NCI-H510A treated with DMSO at 0.1 percent for 48 hours (cell line): ENCODE measurements around the gene NKX2-4.
"Not testable (repeated sequence)": the region's sequence is repeated elsewhere in the genome, so short reads cannot be mapped to it uniquely, and the experiment has no call there.

Source experiments
- DNase-seq: peaks from one replicate; lab custom pipeline; 2025; lab: John Stamatoyannopoulos, UW

The NKX2-4 gene

GRCh38 chr20:21393816-21394519 is 3.4 kb downstream of the NKX2-4 start:
- DNase-seq, result no peak

DNA sequence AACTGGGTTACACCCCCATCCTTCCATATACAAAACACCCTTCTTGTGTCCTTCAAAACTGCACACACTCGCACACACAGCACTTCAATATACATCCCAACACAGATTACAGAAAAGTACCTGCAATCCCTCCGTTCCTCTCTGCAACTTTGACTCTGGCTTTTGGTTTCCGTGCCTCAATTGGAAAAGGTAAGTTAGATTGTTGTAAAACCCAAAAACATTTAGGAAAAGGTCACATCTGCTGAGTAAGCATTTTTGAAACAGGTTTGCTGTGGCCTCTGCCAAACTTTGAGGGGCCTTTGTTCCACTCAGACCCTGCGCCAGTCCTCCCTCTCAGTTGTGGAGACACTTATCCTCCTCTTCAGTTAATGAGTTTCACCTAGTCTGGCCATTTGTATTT is 4.2 kb downstream of the NKX2-4 start:
- DNase-seq, result no peak

DNA sequence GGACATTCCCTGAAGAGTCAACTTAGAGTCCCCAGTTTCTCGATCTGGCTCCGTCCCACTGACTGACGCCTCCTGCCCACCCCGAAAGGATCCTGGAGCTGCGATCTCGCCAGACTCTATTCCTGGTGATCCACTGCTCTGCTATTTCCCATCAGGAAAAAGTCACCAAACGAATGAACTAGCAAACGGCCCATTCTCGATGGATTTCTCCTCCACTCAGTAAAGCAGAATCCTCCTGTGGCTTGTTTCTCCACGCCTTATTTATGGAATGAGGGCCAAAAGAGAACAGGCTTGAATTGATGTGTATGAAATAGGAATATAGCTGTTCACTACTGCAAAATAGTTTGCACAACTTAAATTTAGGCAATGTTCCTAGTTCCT is 5.4 kb downstream of the NKX2-4 start:
- no peak for DNase-seq

DNA sequence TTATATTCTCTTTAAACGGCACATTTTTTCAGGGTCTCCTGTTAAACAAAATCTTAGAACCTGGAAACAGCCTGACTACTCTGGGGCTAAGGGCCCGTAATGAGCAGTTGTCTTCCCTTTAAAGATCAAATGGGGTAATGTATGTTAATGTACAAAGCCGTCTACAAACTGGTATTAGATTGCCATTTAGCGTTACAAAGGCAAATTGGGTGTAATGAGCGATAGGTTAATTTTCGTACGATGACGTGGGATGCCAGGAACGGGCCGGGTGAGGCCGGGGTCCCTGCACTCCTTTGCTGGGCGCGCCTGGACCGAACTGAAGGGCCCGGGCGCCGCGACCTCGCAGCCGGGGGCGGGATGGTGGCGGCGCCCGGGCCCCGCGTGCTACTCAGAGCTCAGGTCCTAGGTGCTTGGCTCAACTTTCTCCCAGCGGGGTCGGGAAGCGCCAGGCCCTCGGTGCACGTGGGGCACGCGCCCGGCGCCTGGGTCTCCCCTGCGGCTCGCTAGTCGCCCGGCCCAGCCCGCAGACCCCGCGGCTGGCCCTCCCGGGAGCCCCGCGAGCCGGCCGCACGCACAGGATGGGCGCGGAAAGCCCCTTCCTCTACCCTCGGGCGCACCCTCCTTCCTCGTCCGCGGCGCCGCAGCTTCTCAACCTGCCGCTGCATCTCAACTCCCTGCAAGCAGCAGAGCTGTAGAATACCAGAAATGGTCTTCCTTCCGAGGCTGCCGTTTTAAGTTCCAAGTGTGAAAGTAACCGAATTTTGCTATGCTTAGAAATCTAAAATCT is 5.9 kb downstream of the NKX2-4 start:
- DNase-seq, result no peak

DNA sequence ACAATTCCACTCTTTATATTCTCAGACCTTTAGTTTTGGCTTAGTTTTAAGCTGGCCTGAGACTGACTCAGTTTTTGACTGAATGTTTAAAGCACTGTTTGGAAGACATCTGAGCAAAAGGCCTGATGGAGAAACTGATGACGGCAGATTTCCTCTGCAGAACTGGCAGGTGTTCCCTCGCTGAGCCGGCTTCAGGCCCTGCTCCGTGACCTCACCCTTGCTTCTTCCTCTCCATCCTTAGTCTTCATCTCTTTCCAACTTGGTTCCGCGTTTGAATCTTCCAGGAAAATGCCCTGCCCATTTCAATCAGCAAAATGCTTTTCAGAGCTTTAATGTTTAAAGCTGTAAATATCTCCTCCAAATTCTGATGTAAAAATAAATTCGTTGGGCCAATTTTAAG is 6.6 kb downstream of the NKX2-4 start:
- no peak for DNase-seq

GRCh38 chr20:21389368-21389767 is 8.0 kb downstream of the NKX2-4 start:
- DNase-seq, result no peak

DNA sequence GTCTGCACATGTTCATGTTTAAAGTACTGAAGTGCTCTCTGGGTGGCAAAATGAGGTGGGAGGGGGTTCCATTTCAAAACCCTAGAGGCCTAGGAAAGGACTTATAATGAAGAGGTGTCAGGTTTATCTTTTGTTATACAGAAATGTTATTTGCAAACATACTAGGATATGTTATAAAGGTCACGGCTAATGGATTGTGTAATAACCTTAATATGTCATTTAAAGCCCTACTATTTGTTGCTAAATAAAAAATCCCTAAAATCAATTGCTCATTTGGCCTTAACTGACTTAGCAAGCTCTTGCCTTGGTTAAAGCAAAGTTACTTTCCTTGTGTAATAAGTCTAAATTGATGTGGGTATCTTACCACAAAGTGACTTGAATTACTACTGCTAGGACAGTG is 8.8 kb downstream of the NKX2-4 start:
- DNase-seq, result no peak

DNA sequence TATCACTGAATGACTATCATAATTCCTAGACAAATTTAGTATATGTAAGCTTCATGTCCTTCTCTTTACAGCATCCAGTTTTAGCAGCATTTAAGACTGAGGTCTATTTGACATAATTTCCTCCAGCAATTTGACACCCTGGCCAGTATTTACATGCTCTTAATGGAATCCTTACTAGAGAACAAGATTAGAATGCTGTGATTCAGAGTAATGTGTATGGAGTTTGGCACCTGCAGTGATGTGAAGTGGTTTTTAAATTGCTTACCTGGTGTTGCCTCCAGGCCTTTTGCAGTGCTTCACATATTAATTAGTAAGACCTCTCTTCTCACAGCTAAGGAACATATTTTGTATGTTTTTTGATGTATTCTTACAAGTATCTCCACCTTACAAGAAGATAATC is 9.8 kb downstream of the NKX2-4 start:
- DNase-seq, result peak; percentile 19

- DNase-seq, result no peak
Measured at GRCh38 chr20:21386111-21386510, 11.2 kb downstream of the NKX2-4 start.

DNA sequence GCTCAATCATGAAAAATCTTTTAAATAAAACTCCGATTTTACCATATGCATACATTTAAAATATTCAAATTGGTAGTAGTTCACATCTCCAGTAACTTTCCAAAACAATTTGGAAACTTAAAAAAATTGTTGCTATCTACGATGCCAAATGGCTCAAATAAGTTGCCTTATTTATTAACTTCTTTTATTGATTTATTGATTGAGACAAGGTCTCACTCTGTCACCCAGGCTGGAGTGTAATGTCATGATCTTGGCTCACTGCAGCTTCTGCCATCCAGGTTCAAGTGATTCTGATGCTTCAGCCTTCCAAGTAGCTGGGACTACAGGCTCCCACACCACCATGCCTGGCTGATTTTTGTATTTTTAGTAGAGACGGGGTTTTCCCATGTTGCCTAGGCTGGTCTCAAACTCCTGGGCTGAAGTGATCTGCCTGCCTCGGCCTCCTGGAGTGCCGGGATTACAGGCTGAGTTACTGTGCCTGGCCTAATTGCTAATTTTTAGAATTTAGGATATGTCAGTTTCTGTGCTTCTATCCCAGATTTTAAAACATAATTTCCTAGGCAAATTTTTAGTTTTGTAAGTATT is 12.9 kb downstream of the NKX2-4 start:
- no peak for DNase-seq

DNA sequence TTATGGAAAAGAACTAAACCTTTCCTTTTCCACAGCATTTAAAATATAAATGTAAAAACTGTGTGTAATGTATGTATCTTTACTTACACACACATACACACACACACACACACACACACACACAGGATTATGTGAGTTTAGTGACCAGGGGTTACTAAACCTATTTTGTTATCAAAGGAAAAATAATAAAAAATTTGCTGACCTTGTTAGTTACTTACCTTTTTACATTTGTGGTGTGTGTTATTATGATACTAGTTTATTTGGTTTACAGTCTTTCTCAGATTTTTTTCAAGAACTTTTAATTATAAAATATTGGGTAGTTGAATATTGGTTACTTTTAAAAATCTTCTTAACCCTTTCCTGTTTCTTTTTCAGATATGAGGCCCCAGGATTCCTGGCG is 15.7 kb downstream of the NKX2-4 start:
- DNase-seq, result no peak

GRCh38 chr20:21380711-21381110 is 16.6 kb downstream of the NKX2-4 start:
- DNase-seq, result no peak

DNA sequence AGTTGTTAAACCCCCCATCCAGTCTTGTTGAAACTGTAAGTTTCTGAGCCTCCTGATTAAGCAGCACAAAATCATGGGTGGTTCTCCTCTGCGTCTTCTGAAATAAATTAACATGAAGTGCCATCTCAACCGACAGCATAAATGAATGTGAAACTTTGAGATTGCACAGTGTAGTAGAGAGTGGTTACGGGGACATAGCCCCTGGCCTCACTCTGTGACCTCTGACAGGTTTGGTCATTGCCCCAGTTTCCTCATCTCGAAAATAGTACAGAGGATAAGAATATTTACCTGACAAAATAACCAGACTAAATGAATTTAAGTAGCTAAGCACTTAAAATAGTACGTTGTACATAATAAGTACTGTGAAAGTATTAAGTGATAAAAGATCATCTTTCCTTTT is 19.1 kb downstream of the NKX2-4 start:
- DNase-seq, result no peak

- DNase-seq, result no peak
Measured at GRCh38 chr20:21377701-21378100, 19.6 kb downstream of the NKX2-4 start.

DNA sequence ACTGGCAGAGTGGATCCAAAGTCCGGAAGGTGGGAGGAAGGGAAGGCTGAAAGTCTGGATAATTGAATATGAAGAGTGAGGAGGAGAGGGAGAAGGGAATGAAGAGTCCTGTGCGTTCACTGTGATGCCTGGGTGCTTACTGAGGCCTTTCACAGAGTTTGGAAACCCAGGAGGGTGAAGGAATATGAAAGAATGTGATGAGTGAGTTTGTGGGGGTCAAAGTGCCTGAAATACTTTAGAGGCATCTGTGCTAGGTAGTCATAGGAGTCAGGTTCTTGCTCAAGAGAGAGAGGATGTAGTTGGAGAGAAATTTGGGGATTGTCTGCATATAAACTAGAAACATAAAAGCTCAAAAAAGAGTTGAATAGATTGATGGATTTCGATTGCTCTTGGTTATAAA is 20.7 kb downstream of the NKX2-4 start:
- no peak for DNase-seq

GRCh38 chr20:21373436-21373835 is 23.9 kb downstream of the NKX2-4 start:
- peak; percentile 27 for DNase-seq

DNA sequence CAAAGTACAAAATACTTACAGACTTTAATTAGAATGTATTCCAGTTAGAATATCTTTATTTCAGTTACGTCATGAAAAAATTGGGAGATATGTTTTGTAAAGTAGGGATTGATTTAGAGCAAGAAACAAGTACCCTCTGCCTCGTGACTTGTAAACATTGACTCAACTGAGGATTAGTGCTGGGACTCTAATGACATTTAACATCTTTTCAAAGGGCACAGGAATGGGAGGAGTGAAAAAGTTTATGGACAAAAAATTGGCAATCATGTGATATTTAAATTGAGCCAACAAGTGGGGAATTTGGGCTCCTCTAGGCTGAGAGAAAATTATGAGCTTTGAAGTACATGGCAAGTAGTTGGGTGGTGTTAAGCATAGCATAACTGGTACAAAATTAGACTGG is 25.3 kb downstream of the NKX2-4 start:
- DNase-seq, result no peak

GRCh38 chr20:21371193-21371592 is 26.1 kb downstream of the NKX2-4 start:
- no peak for DNase-seq

- no peak for DNase-seq
Measured at GRCh38 chr20:21368791-21369190, 28.5 kb downstream of the NKX2-4 start.

GRCh38 chr20:21366273-21366672 is 31.1 kb downstream of the NKX2-4 start:
- DNase-seq, result not testable (repeated sequence)

- no peak for DNase-seq
Measured at GRCh38 chr20:21365771-21366170, 31.6 kb downstream of the NKX2-4 start.

- DNase-seq, result no peak
Measured at GRCh38 chr20:21364413-21364812, 32.9 kb downstream of the NKX2-4 start.

GRCh38 chr20:21361266-21361665 is 36.1 kb downstream of the NKX2-4 start:
- no peak for DNase-seq
